ENCODE results near the gene EPHA10. TPM values are rescaled to one million over a fixed set of nuclear protein-coding genes. Genes with fewer than 3 reads are reported as not detected.

EPHA10 gene
- polyA plus RNA-seq, 1 donor from 2014 or later: 39.4 TPM

- no peak overlapping the region for H2AFZ ChIP-seq (ENCODE audit: low read depth, low read length)
- no peaks in the 10 kb centered on the region for H3F3A ChIP-seq (ENCODE audit: insufficient read depth, low read length, poor library complexity, severe bottlenecking)
- TF ChIP-seq SMC3 (conservative IDR thresholded peaks at IDR 0.05; ENCODE audit: poor library complexity) (no peak), CTCF (IDR thresholded peaks at IDR 0.05; ENCODE audit: poor library complexity, severe bottlenecking) (no peak), REST (IDR thresholded peaks at IDR 0.05; ENCODE audit: borderline replicate concordance) (no peak), RAD21 (conservative IDR thresholded peaks at IDR 0.05) (no peak), EZH2 (IDR thresholded peaks at IDR 0.05; ENCODE audit: borderline replicate concordance, insufficient read depth, low read length, poor library complexity, severe bottlenecking) (no peak), EP300 (conservative IDR thresholded peaks at IDR 0.05; ENCODE audit: poor library complexity, severe bottlenecking) (no peak), MXI1 (conservative IDR thresholded peaks at IDR 0.05; ENCODE audit: poor library complexity, severe bottlenecking) (no peak)
- no peak overlapping the region for H3K27ac ChIP-seq (ENCODE audit: low read length)
- no peaks in the 10 kb centered on the region for H3K27me3 ChIP-seq (ENCODE audit: insufficient read depth, low read depth, low read length)
- no peaks in the 10 kb centered on the region for H3K9me3 ChIP-seq (ENCODE audit: low read length)
- H3K36me3 ChIP-seq (ENCODE audit: insufficient read depth, low read length): peaks cover 3% of the 10 kb centered on the region
- H4K20me1 ChIP-seq (ENCODE audit: insufficient read depth): no peaks in the 10 kb centered on the region
- H3K79me2 ChIP-seq (replicated peaks; ENCODE audit: insufficient read depth, low read length): no peaks in the 10 kb centered on the region
- H3K9me2 ChIP-seq (ENCODE audit: insufficient read depth, low read length): no peaks in the 10 kb centered on the region
- H3K9ac ChIP-seq (ENCODE audit: low read length): no peak overlapping the region
- H3K4me2 ChIP-seq (ENCODE audit: low read length): no peak overlapping the region
- no peak overlapping the region for H3K4me3 ChIP-seq (ENCODE audit: low read length)
These were observed 87.1 kb downstream of the EPHA10 start for GRCh38 chr1:37677808-37678207.

- Histone ChIP-seq H3F3A (ENCODE audit: insufficient read depth, low read length, poor library complexity, severe bottlenecking) (no peaks in the 10 kb centered on the region), H3K9me3 (ENCODE audit: low read length) (no peaks in the 10 kb centered on the region), H3K4me2 (ENCODE audit: low read length) (no peak overlapping the region), H3K27me3 (ENCODE audit: insufficient read depth, low read depth, low read length) (no peaks in the 10 kb centered on the region), H3K79me2 (replicated peaks; ENCODE audit: insufficient read depth, low read length) (no peaks in the 10 kb centered on the region), H3K36me3 (ENCODE audit: insufficient read depth, low read length) (no peaks in the 10 kb centered on the region), H2AFZ (ENCODE audit: low read depth, low read length) (no peak overlapping the region), H3K4me3 (ENCODE audit: low read length) (no peak overlapping the region), H3K9me2 (ENCODE audit: insufficient read depth, low read length) (no peaks in the 10 kb centered on the region), H4K20me1 (ENCODE audit: insufficient read depth) (no peaks in the 10 kb centered on the region), H3K27ac (ENCODE audit: low read length) (no peak overlapping the region), H3K9ac (ENCODE audit: low read length) (no peak overlapping the region)
- TF ChIP-seq MXI1 (conservative IDR thresholded peaks at IDR 0.05; ENCODE audit: poor library complexity, severe bottlenecking) (no peak), CTCF (IDR thresholded peaks at IDR 0.05; ENCODE audit: poor library complexity, severe bottlenecking) (no peak), POLR2AphosphoS5 (IDR thresholded peaks at IDR 0.05) (no peak), EP300 (conservative IDR thresholded peaks at IDR 0.05; ENCODE audit: poor library complexity, severe bottlenecking) (no peak)
These were observed 87.8 kb downstream of the EPHA10 start for GRCh38 chr1:37677143-37677439.
